Common myeloid progenitor, CD34-positive (primary cell): ENCODE measurements around the gene GRIK5.

Source experiments
- CTCF ChIA-PET: fragments of 350-600 bp; sonication (Branson Sonifier 250); formaldehyde crosslinking; loops from one replicate; lab custom pipeline; 2021; ENCODE audit warnings: antibody characterized with exemption; lab: Charles Lee
- POLR2A ChIA-PET: fragments of 350-600 bp; sonication (Branson Sonifier 250); formaldehyde crosslinking; loops from one replicate; lab custom pipeline; 2021; ENCODE audit warnings: antibody characterized with exemption; lab: Charles Lee
- DNase-seq, 3 donors: peaks; one replicate each; pipeline versions ENCODE4 v3.0.0 to v3.0.0-alpha.2; 2013
- H3K27ac ChIP-seq, 2 experiments: 1 replicate in 1 of 2; 2 replicates in 1 of 2; pipeline ENCODE4 v1.7.0; 2013; ENCODE audit warnings: inconsistent platforms in 2 of 2, low read length in 2 of 2, mild to moderate bottlenecking in 2 of 2, low read depth in 1 of 2, moderate library complexity in 1 of 2; ENCODE audit not compliant: severe bottlenecking in 2 of 2, insufficient read depth in 1 of 2, poor library complexity in 1 of 2
- H3K27me3 ChIP-seq, 5 experiments: replicated peaks in 2 of 5; 1 replicate in 3 of 5; 2 replicates in 2 of 5; pipeline versions ENCODE4 v1.6.1 to v1.7.0; 2013; ENCODE audit warnings: low read length in 4 of 5, mild to moderate bottlenecking in 2 of 5, moderate library complexity in 2 of 5, inconsistent platforms in 1 of 5; ENCODE audit not compliant: insufficient read depth in 5 of 5, control insufficient read depth in 4 of 5
- H3K36me3 ChIP-seq, 4 experiments: 1 replicate in 2 of 4; 2 replicates in 2 of 4; pipeline versions ENCODE4 v1.6.1 to v1.7.0; 2013; ENCODE audit warnings: low read length in 3 of 4, control low read depth in 1 of 4, mild to moderate bottlenecking in 1 of 4; ENCODE audit not compliant: control insufficient read depth in 4 of 4, insufficient read depth in 4 of 4
- H3K4me1 ChIP-seq, 4 experiments: 1 replicate in 3 of 4; 2 replicates in 1 of 4; pipeline versions ENCODE4 v1.6.1 to v1.7.1; 2013; ENCODE audit warnings: low read length in 3 of 4, mild to moderate bottlenecking in 3 of 4, control low read depth in 1 of 4, inconsistent platforms in 1 of 4, moderate library complexity in 1 of 4; ENCODE audit not compliant: control insufficient read depth in 4 of 4, insufficient read depth in 4 of 4; ENCODE audit errors: control extremely low read depth in 1 of 4
- H3K4me3 ChIP-seq, 7 experiments: 1 replicate in 4 of 7; 2 replicates in 3 of 7; pipeline versions ENCODE4 v1.5.1 to v1.7.0; 2013; ENCODE audit warnings: mild to moderate bottlenecking in 7 of 7, low read length in 6 of 7, moderate library complexity in 6 of 7, inconsistent platforms in 2 of 7, low read depth in 2 of 7, control low read depth in 1 of 7; ENCODE audit not compliant: insufficient read depth in 4 of 7, control insufficient read depth in 1 of 7; ENCODE audit errors: extremely low read depth in 1 of 7
- H3K9me3 ChIP-seq, 5 experiments: 1 replicate in 4 of 5; 2 replicates in 1 of 5; pipeline versions ENCODE4 v1.6.1 to v1.7.1; 2013; ENCODE audit warnings: low read length in 4 of 5, mild to moderate bottlenecking in 2 of 5, inconsistent platforms in 1 of 5, low read depth in 1 of 5, moderate library complexity in 1 of 5; ENCODE audit not compliant: control insufficient read depth in 4 of 5, insufficient read depth in 2 of 5; ENCODE audit errors: control extremely low read depth in 1 of 5
- WGBS: methylation state at CpG from one replicate; pipeline ENCODE4 v1.1.5; 2013; ENCODE audit not compliant: insufficient coverage; 5-methylcytosine and 5-hydroxymethylcytosine counted together

Gene GRIK5

DNA sequence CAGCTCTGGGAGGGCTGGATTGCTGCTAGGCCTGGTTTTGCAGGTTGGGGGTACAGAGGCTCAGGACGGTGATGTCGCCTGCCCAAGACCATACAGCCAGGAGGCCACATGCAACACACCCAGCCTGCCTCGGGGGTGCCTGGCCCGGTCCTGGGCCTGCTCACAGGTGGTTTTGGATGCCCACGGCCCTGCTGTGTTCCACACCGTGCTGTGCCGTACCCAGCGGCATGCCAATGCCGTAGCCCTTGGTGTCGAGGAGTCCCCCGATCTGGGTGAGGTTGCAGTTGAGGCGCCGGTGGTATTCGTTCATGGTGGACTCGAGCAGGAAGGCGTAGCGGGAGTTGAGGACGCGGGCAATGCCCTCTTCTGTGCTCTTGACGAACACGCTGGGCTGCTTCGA, 64.5 kb downstream of the GRIK5 start:
- Histone ChIP-seq H3K27me3 (peaks cover 0 to 6% (median 3%) of the 10 kb centered on the region in 5 experiments), H3K9me3 (no peaks in the 10 kb centered on the region), H3K4me1 (no peaks in the 10 kb centered on the region), H3K4me3 (no peak overlapping the region), H3K36me3 (peaks cover 2 to 37% (median 5%) of the 10 kb centered on the region in 4 experiments), H3K27ac (no peak overlapping the region)
- DNase-seq: no peak
- 98% methylated on average over 21 of the region's 22 CpGs for WGBS
- POLR2A ChIA-PET: no interaction called here
- CTCF ChIA-PET: no interaction called here

DNA sequence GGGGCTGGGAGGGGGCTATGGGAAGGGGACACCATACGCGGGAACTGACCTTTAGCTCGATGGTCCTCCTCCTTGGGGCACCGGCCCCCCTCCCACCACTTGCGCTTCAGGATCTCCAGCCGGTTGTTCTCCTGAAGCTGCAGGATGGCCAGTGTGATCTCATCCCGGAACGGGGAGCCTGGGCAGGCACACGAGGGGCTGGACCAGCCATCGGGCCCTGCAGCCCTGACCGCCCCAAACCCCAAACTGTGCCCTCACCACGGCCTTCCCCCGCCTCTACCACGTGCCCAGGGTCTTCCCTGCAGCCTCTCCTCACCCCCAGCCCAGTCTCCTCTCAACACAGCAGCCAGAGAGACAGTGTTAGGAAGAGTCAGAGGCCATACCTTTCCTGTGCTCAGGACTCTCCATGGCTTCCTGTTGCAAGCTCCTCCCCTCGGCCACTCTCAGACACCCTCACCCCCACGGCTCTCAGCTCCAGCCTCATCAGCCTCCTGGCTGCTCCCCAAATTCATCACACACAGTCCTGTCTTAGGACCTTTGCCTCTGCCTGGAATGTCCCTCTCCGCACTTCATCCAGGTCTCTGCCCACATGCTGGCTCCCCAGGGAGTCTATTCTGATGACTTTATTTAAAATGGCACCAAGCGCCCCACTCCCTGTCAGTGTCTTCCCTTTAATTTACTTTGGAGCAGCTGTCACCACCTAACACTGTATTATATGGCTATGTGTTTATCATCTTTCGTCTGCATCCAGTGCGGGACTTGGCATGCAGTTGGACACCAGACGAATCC, 66.3 kb downstream of the GRIK5 start:
- CTCF ChIA-PET: interaction anchor here (1.0 to 2.0 kb wide), 2 partner anchors 16 to 45 kb away, joined by 3 to 4 read pairs; partner anchors contain the start of gene RABAC1
- no peak for DNase-seq
- Histone ChIP-seq H3K36me3 (peaks cover 2 to 42% (median 5%) of the 10 kb centered on the region in 4 experiments), H3K4me3 (no peak overlapping the region), H3K27me3 (peaks cover 2 to 21% (median 17%) of the 10 kb centered on the region in 5 experiments), H3K27ac (no peak overlapping the region), H3K4me1 (peaks cover 0 to 5% (median under 1%) of the 10 kb centered on the region in 4 experiments), H3K9me3 (no peaks in the 10 kb centered on the region)
- POLR2A ChIA-PET: no interaction called here
- WGBS: 96% methylated on average over 14 of the region's 21 CpGs

- no peak for DNase-seq
- 100% methylated on average over 7 of the region's 7 CpGs for WGBS
- H3K4me1 ChIP-seq: peaks cover 0 to 22% (median 13%) of the 10 kb centered on the region in 4 experiments
- ChIA-PET CTCF (interaction anchor here (1.2 to 2.6 kb wide), 4 partner anchors 9 to 81 kb away, joined by 3 to 7 read pairs (median 4); no protein-coding TSS in a partner anchor), POLR2A (no interaction called here)
- H3K36me3 ChIP-seq: peaks cover 0 to 25% (median 1%) of the 10 kb centered on the region in 4 experiments
- no peak overlapping the region for H3K27ac ChIP-seq
- no peaks in the 10 kb centered on the region for H3K9me3 ChIP-seq
- H3K27me3 ChIP-seq: peaks cover 2 to 59% (median 40%) of the 10 kb centered on the region in 5 experiments
- H3K4me3 ChIP-seq: no peak overlapping the region
These were observed 70.2 kb downstream of the GRIK5 start for GRCh38 chr19:41999878-42000208.

GRCh38 chr19:41999071-41999877, 70.7 kb downstream of the GRIK5 start:
- 24% methylated on average over 54 of the region's 55 CpGs for WGBS
- POLR2A ChIA-PET: no interaction called here
- Histone ChIP-seq H3K27ac (no peak overlapping the region), H3K36me3 (peaks cover 0 to 25% (median under 1%) of the 10 kb centered on the region in 4 experiments), H3K4me1 (peaks cover 0 to 22% (median 15%) of the 10 kb centered on the region in 4 experiments), H3K9me3 (no peaks in the 10 kb centered on the region), H3K4me3 (peak overlapping the region in 1 of 7 experiments; percentile 19), H3K27me3 (peaks cover 2 to 63% (median 41%) of the 10 kb centered on the region in 5 experiments)
- DNase-seq: peak in 2 of 3 donors; percentile 40 to 49
- CTCF ChIA-PET: interaction anchor here (0.9 to 2.6 kb wide), 5 partner anchors 9 to 82 kb away, joined by 3 to 7 read pairs (median 3); no protein-coding TSS in a partner anchor

- ChIA-PET CTCF (interaction anchor here (0.9 to 1.2 kb wide), 3 partner anchors 22 to 40 kb away, joined by 3 to 4 read pairs (median 3); no protein-coding TSS in a partner anchor), POLR2A (no interaction called here)
- Histone ChIP-seq H3K36me3 (peaks cover 0 to 21% (median 0%) of the 10 kb centered on the region in 4 experiments), H3K9me3 (no peaks in the 10 kb centered on the region), H3K27me3 (peaks cover 2 to 65% (median 41%) of the 10 kb centered on the region in 5 experiments), H3K4me1 (peaks cover 0 to 26% (median 20%) of the 10 kb centered on the region in 4 experiments), H3K4me3 (peak overlapping the region in 3 of 7 experiments; percentile 19 to 38 (median 26)), H3K27ac (no peak overlapping the region)
- WGBS: 5% methylated on average over 41 of the region's 64 CpGs
- peak; percentile 34 to 65 (median 62) for DNase-seq
These were observed 71.6 kb downstream of the GRIK5 start for GRCh38 chr19:41998246-41999020.

- CTCF ChIA-PET: interaction anchor here (1.0 kb wide), 1 partner anchor 14 kb away, joined by 3 read pairs; no protein-coding TSS in a partner anchor
- peaks cover 0 to 20% (median 0%) of the 10 kb centered on the region in 4 experiments for H3K36me3 ChIP-seq
- no peak overlapping the region for H3K27ac ChIP-seq
- peak overlapping the region in 1 of 7 experiments; percentile 19 for H3K4me3 ChIP-seq
- no peaks in the 10 kb centered on the region for H3K9me3 ChIP-seq
- peaks cover 0 to 30% (median 24%) of the 10 kb centered on the region in 4 experiments for H3K4me1 ChIP-seq
- WGBS: 13% methylated on average over 9 of the region's 14 CpGs
- DNase-seq: peak in 1 of 3 donors; percentile 5
- POLR2A ChIA-PET: interaction anchor here (0.7 kb wide), 1 partner anchor 21 kb away, joined by 3 read pairs; no protein-coding TSS in a partner anchor
- peaks cover 2 to 70% (median 43%) of the 10 kb centered on the region in 5 experiments for H3K27me3 ChIP-seq
These were observed 72.2 kb downstream of the GRIK5 start for GRCh38 chr19:41997851-41998229.
